Skeletal muscle satellite cell (primary cell): ENCODE measurements around the gene TMEM121.

ENCODE experiments used
- H3K27me3 ChIP-seq: 2 replicates; pipeline ENCODE4 v1.7.0; 2013; ENCODE audit warnings: low read length; ENCODE audit not compliant: control insufficient read depth, insufficient read depth
- H3K36me3 ChIP-seq: 2 replicates; pipeline ENCODE4 v1.7.0; 2013; ENCODE audit warnings: mild to moderate bottlenecking, control low read depth, low read length; ENCODE audit not compliant: insufficient read depth
- H3K4me1 ChIP-seq: 2 replicates; pipeline ENCODE4 v1.7.0; 2013; ENCODE audit warnings: low read length; ENCODE audit not compliant: control insufficient read depth, insufficient read depth
- H3K4me2 ChIP-seq: 2 replicates; pipeline ENCODE4 v1.7.0; 2013; ENCODE audit warnings: mild to moderate bottlenecking, low read length
- H3K4me3 ChIP-seq: 2 replicates; pipeline ENCODE4 v1.7.0; 2013; ENCODE audit warnings: low read length
- H3K9ac ChIP-seq: 2 replicates; pipeline ENCODE4 v1.7.0; 2013; ENCODE audit warnings: mild to moderate bottlenecking, low read depth, low read length, moderate library complexity
- H3K9me3 ChIP-seq: replicated peaks from 2 replicates; pipeline ENCODE4 v1.7.0; 2013; ENCODE audit warnings: mild to moderate bottlenecking, control low read depth, low read length

Gene TMEM121

DNA sequence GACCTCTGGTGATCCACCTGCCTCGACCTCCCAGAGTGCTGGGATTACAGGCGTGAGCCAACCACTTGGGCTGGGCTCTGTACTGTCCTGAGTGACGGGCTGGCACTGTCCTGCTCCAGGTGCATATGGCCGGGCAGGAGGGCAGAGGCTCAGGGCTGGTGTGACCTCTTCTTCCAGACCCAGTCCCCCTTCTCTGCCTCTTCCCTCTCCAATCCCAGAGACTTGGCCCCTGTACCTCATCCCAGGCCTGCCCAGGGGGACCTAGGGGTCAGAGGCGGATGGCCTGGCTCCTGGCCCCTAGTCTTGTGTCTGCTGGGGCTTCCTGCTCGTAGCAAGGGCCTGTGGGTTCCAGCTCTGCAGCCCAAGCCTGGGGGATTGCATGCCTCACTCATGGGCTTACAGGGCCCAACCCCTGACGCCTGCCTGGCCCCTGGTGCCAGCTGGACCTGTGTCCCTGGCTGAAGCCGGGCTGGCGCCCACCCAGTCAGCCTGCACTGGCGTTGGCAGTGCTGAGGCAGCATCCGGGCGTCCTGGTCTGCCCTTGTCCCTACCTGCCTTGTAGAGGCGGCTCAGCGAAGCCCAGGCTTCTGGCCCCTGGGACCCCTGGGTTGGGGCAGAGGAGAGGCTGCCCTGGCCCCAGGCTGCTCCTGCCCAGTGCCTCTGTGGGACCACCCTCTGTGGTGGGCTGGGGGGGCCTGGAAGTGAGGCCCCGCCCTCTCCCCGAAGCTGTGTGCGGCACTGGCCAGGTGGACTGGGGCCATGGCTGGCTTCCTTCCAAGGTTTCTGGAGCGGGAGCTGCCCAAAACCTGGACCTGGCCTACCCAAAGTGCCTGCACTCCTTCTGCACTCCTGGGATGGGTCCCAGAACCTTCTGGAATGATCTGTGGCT lies 31.0 kb upstream of the TMEM121 start:
- H3K4me3 ChIP-seq = no peak overlapping the region
- H3K4me1 ChIP-seq = peaks cover 7% of the 10 kb centered on the region
- no peaks in the 10 kb centered on the region for H3K27me3 ChIP-seq
- no peaks in the 10 kb centered on the region for H3K36me3 ChIP-seq
- no peaks in the 10 kb centered on the region for H3K9me3 ChIP-seq
- H3K4me2 ChIP-seq = no peak overlapping the region
- no peak overlapping the region for H3K9ac ChIP-seq

GRCh38 chr14:105495990-105496830 lies 30.2 kb upstream of the TMEM121 start:
- Histone ChIP-seq H3K9ac (no peak overlapping the region), H3K4me3 (no peak overlapping the region), H3K9me3 (no peaks in the 10 kb centered on the region), H3K36me3 (no peaks in the 10 kb centered on the region), H3K4me1 (peaks cover 7% of the 10 kb centered on the region), H3K27me3 (no peaks in the 10 kb centered on the region), H3K4me2 (no peak overlapping the region)

GRCh38 chr14:105496831-105497591 lies 29.4 kb upstream of the TMEM121 start:
- no peak overlapping the region for H3K9ac ChIP-seq
- no peaks in the 10 kb centered on the region for H3K36me3 ChIP-seq
- H3K4me2 ChIP-seq = no peak overlapping the region
- no peak overlapping the region for H3K4me3 ChIP-seq
- no peaks in the 10 kb centered on the region for H3K9me3 ChIP-seq
- no peaks in the 10 kb centered on the region for H3K27me3 ChIP-seq
- H3K4me1 ChIP-seq = peaks cover 3% of the 10 kb centered on the region

GRCh38 chr14:105497671-105498429 lies 28.5 kb upstream of the TMEM121 start:
- H3K9me3 ChIP-seq = no peaks in the 10 kb centered on the region
- H3K27me3 ChIP-seq = no peaks in the 10 kb centered on the region
- H3K4me1 ChIP-seq = no peaks in the 10 kb centered on the region
- H3K9ac ChIP-seq = no peak overlapping the region
- H3K4me3 ChIP-seq = no peak overlapping the region
- no peak overlapping the region for H3K4me2 ChIP-seq
- no peaks in the 10 kb centered on the region for H3K36me3 ChIP-seq

GRCh38 chr14:105498430-105499255 lies 27.7 kb upstream of the TMEM121 start:
- H3K36me3 ChIP-seq = no peaks in the 10 kb centered on the region
- no peaks in the 10 kb centered on the region for H3K4me1 ChIP-seq
- H3K9ac ChIP-seq = no peak overlapping the region

GRCh38 chr14:105499256-105500035 lies 26.9 kb upstream of the TMEM121 start:
- Histone ChIP-seq H3K4me3 (no peak overlapping the region), H3K9ac (no peak overlapping the region), H3K4me2 (no peak overlapping the region)

More at GRCh38 chr14:105498430-105499255, 27.7 kb upstream of the TMEM121 start:
- Histone ChIP-seq H3K9me3 (no peaks in the 10 kb centered on the region), H3K4me3 (no peak overlapping the region), H3K27me3 (no peaks in the 10 kb centered on the region), H3K4me2 (no peak overlapping the region)

DNA sequence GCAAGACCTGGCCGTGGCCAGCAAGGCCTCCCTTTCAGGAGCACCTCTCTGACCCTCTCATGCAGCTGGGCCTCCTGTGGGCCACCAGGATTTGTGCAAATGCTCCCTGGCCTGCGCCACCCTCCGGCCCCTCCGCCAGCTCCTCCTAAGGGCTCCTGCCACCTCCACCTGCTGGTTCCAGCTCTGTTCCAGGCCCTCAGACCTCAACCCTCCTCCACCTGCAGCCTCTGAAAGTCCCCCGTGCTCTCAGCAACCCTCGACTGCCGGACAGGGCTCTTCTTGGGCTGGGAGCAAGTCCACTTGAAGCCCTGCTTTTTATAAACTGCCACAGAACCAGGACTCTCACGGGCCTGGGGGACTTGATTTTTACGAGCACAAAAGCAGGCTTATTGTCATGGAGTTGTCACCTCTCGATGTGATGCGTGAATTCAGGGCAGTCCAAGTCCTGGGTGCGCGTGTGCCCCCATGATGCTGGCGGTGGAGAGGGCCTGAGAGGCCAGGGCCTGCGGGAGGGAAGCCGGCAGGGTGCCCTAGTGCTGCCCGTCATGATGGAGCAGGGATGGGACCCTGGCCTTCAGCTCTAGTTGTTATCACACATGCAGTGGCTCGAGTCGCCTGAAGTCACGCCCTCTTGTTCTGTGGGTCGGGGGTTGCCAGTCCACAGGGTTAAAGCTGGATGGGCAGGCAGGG lies 26.2 kb upstream of the TMEM121 start:
- Histone ChIP-seq H3K36me3 (no peaks in the 10 kb centered on the region), H3K4me1 (no peaks in the 10 kb centered on the region), H3K4me2 (no peak overlapping the region), H3K9ac (no peak overlapping the region), H3K9me3 (no peaks in the 10 kb centered on the region), H3K4me3 (no peak overlapping the region), H3K27me3 (no peaks in the 10 kb centered on the region)

More at GRCh38 chr14:105499256-105500035, 26.9 kb upstream of the TMEM121 start:
- Histone ChIP-seq H3K4me1 (no peaks in the 10 kb centered on the region), H3K36me3 (no peaks in the 10 kb centered on the region), H3K9me3 (no peaks in the 10 kb centered on the region), H3K27me3 (no peaks in the 10 kb centered on the region)

GRCh38 chr14:105500726-105501101 lies 25.7 kb upstream of the TMEM121 start:
- H3K9me3 ChIP-seq = no peaks in the 10 kb centered on the region
- no peaks in the 10 kb centered on the region for H3K4me1 ChIP-seq
- no peaks in the 10 kb centered on the region for H3K27me3 ChIP-seq
- no peaks in the 10 kb centered on the region for H3K36me3 ChIP-seq
- H3K4me3 ChIP-seq = no peak overlapping the region
- H3K9ac ChIP-seq = no peak overlapping the region
- H3K4me2 ChIP-seq = no peak overlapping the region

DNA sequence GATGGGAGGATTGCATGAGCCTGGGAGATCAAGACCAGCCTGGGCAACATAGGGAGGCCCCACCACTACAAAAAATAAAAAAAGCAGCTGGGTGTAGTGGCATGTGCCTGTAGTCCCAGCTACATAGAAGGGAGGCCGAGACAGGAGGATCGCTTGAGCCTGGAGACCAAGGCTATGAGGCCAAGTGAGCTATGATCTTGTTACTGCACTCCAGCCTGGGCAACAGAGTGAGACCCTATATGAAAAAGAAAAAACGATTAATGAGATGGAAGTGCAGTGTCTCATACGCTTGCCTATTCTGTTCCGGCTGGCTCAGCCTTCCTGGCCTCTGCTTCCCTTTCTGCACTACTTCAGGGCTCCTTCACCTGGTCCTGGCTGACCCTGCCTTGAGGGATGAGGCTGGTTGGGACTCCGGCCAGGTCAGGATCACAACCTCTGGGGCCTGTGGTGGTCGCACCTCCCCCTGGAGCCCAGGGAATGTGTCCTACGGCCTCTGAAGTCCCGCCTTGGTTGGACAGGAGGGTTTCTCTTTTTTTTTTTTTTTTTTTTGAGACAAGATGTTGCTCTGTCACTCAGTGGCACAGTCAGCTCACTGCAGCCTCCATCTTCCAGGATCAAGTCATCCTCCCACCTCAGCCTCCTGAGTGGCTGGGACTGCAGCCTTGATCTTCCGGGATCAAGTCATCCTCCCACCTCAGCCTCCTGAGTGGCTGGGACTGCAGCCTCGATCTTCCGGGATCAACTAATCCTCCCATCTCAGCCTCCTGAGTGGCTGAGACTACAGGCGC lies 24.7 kb upstream of the TMEM121 start:
- Histone ChIP-seq H3K4me1 (no peaks in the 10 kb centered on the region), H3K4me2 (no peak overlapping the region), H3K27me3 (no peaks in the 10 kb centered on the region), H3K9ac (no peak overlapping the region), H3K9me3 (no peaks in the 10 kb centered on the region), H3K36me3 (no peaks in the 10 kb centered on the region), H3K4me3 (no peak overlapping the region)
